Measurements from ENCODE around the gene TREML1.

The TREML1 gene

GRCh38 chr6:41176189-41176588 lies 22.0 kb upstream of the TREML1 start:
- H3K9me3 ChIP-seq (replicated peaks; ENCODE audit: low read length): no peaks in the 10 kb centered on the region
- H3K4me2 ChIP-seq (ENCODE audit: low read length): no peak overlapping the region
- peaks cover 16% of the 10 kb centered on the region for H3K27me3 ChIP-seq (ENCODE audit: control insufficient read depth, insufficient read depth, low read length)
- H3K4me3 ChIP-seq (ENCODE audit: low read length): no peak overlapping the region
- no peaks in the 10 kb centered on the region for H3K36me3 ChIP-seq (ENCODE audit: insufficient read depth, low read length)
- H3K9ac ChIP-seq (ENCODE audit: low read depth, low read length): no peak overlapping the region
- H3K4me1 ChIP-seq (ENCODE audit: control insufficient read depth, insufficient read depth, low read length): no peaks in the 10 kb centered on the region

- H3K4me1 ChIP-seq (ENCODE audit: control insufficient read depth, insufficient read depth, low read length): no peaks in the 10 kb centered on the region
- H3K4me3 ChIP-seq (ENCODE audit: low read length): no peak overlapping the region
- no peaks in the 10 kb centered on the region for H3K36me3 ChIP-seq (ENCODE audit: insufficient read depth, low read length)
- H3K9me3 ChIP-seq (replicated peaks; ENCODE audit: low read length): no peaks in the 10 kb centered on the region
- H3K9ac ChIP-seq (ENCODE audit: low read depth, low read length): no peak overlapping the region
- H3K27me3 ChIP-seq (ENCODE audit: control insufficient read depth, insufficient read depth, low read length): peaks cover 16% of the 10 kb centered on the region
- H3K4me2 ChIP-seq (ENCODE audit: low read length): no peak overlapping the region
Observed at GRCh38 chr6:41175084-41175483, 20.9 kb upstream of the TREML1 start.

GRCh38 chr6:41174610-41175009 lies 20.5 kb upstream of the TREML1 start:
- Histone ChIP-seq H3K36me3 (ENCODE audit: insufficient read depth, low read length) (no peaks in the 10 kb centered on the region), H3K4me2 (ENCODE audit: low read length) (no peak overlapping the region), H3K9ac (ENCODE audit: low read depth, low read length) (no peak overlapping the region), H3K9me3 (replicated peaks; ENCODE audit: low read length) (no peaks in the 10 kb centered on the region), H3K4me1 (ENCODE audit: control insufficient read depth, insufficient read depth, low read length) (no peaks in the 10 kb centered on the region), H3K27me3 (ENCODE audit: control insufficient read depth, insufficient read depth, low read length) (peaks cover 16% of the 10 kb centered on the region), H3K4me3 (ENCODE audit: low read length) (no peak overlapping the region)

- Histone ChIP-seq H3K36me3 (ENCODE audit: insufficient read depth, low read length) (no peaks in the 10 kb centered on the region), H3K4me1 (ENCODE audit: control insufficient read depth, insufficient read depth, low read length) (no peaks in the 10 kb centered on the region), H3K4me2 (ENCODE audit: low read length) (no peak overlapping the region), H3K4me3 (ENCODE audit: low read length) (no peak overlapping the region), H3K27me3 (ENCODE audit: control insufficient read depth, insufficient read depth, low read length) (peaks cover 8% of the 10 kb centered on the region), H3K9me3 (replicated peaks; ENCODE audit: low read length) (no peaks in the 10 kb centered on the region), H3K9ac (ENCODE audit: low read depth, low read length) (no peak overlapping the region)
Observed at GRCh38 chr6:41171908-41172307, 17.8 kb upstream of the TREML1 start.

GRCh38 chr6:41170547-41171160 lies 16.5 kb upstream of the TREML1 start:
- Histone ChIP-seq H3K9me3 (replicated peaks; ENCODE audit: low read length) (no peaks in the 10 kb centered on the region), H3K4me3 (ENCODE audit: low read length) (no peak overlapping the region), H3K9ac (ENCODE audit: low read depth, low read length) (no peak overlapping the region), H3K4me1 (ENCODE audit: control insufficient read depth, insufficient read depth, low read length) (no peaks in the 10 kb centered on the region), H3K36me3 (ENCODE audit: insufficient read depth, low read length) (no peaks in the 10 kb centered on the region), H3K27me3 (ENCODE audit: control insufficient read depth, insufficient read depth, low read length) (no peaks in the 10 kb centered on the region), H3K4me2 (ENCODE audit: low read length) (no peak overlapping the region)

GRCh38 chr6:41167173-41167963 lies 13.2 kb upstream of the TREML1 start:
- H3K4me2 ChIP-seq (ENCODE audit: low read length): no peak overlapping the region
- no peaks in the 10 kb centered on the region for H3K4me1 ChIP-seq (ENCODE audit: control insufficient read depth, insufficient read depth, low read length)
- no peaks in the 10 kb centered on the region for H3K9me3 ChIP-seq (replicated peaks; ENCODE audit: low read length)
- no peak overlapping the region for H3K9ac ChIP-seq (ENCODE audit: low read depth, low read length)
- H3K36me3 ChIP-seq (ENCODE audit: insufficient read depth, low read length): no peaks in the 10 kb centered on the region
- H3K27me3 ChIP-seq (ENCODE audit: control insufficient read depth, insufficient read depth, low read length): no peaks in the 10 kb centered on the region
- H3K4me3 ChIP-seq (ENCODE audit: low read length): no peak overlapping the region

- Histone ChIP-seq H3K4me2 (ENCODE audit: low read length) (no peak overlapping the region), H3K36me3 (ENCODE audit: insufficient read depth, low read length) (no peaks in the 10 kb centered on the region), H3K27me3 (ENCODE audit: control insufficient read depth, insufficient read depth, low read length) (no peaks in the 10 kb centered on the region), H3K9ac (ENCODE audit: low read depth, low read length) (no peak overlapping the region), H3K4me3 (ENCODE audit: low read length) (no peak overlapping the region), H3K4me1 (ENCODE audit: control insufficient read depth, insufficient read depth, low read length) (no peaks in the 10 kb centered on the region), H3K9me3 (replicated peaks; ENCODE audit: low read length) (no peaks in the 10 kb centered on the region)
Observed at GRCh38 chr6:41164551-41165120, 10.5 kb upstream of the TREML1 start.

GRCh38 chr6:41163419-41163717 lies 9.2 kb upstream of the TREML1 start:
- H3K9ac ChIP-seq (ENCODE audit: low read depth, low read length): no peak overlapping the region
- no peaks in the 10 kb centered on the region for H3K36me3 ChIP-seq (ENCODE audit: insufficient read depth, low read length)
- no peaks in the 10 kb centered on the region for H3K4me1 ChIP-seq (ENCODE audit: control insufficient read depth, insufficient read depth, low read length)
- H3K9me3 ChIP-seq (replicated peaks; ENCODE audit: low read length): no peaks in the 10 kb centered on the region
- no peak overlapping the region for H3K4me3 ChIP-seq (ENCODE audit: low read length)
- H3K4me2 ChIP-seq (ENCODE audit: low read length): no peak overlapping the region
- H3K27me3 ChIP-seq (ENCODE audit: control insufficient read depth, insufficient read depth, low read length): peaks cover 3% of the 10 kb centered on the region

GRCh38 chr6:41162687-41163418 lies 8.7 kb upstream of the TREML1 start, which contains the start of gene TREM2:
Gene TREM2 (minus strand): TSS chr6:41163116. CDS start chr6:41163082, 34 bp downstream.
- Histone ChIP-seq H3K4me3 (ENCODE audit: low read length) (no peak within 1 kb of the TSS), H3K27me3 (ENCODE audit: control insufficient read depth, insufficient read depth, low read length) (peaks cover 3% of the 10 kb centered on the region), H3K36me3 (ENCODE audit: insufficient read depth, low read length) (no peaks in the 10 kb centered on the region), H3K4me2 (ENCODE audit: low read length) (no peak within 1 kb of the TSS), H3K9me3 (replicated peaks; ENCODE audit: low read length) (no peaks in the 10 kb centered on the region), H3K9ac (ENCODE audit: low read depth, low read length) (no peak within 1 kb of the TSS), H3K4me1 (ENCODE audit: control insufficient read depth, insufficient read depth, low read length) (no peaks in the 10 kb centered on the region)

- Histone ChIP-seq H3K9me3 (replicated peaks; ENCODE audit: low read length) (no peaks in the 10 kb centered on the region), H3K9ac (ENCODE audit: low read depth, low read length) (no peak overlapping the region), H3K36me3 (ENCODE audit: insufficient read depth, low read length) (no peaks in the 10 kb centered on the region), H3K27me3 (ENCODE audit: control insufficient read depth, insufficient read depth, low read length) (peaks cover 3% of the 10 kb centered on the region), H3K4me1 (ENCODE audit: control insufficient read depth, insufficient read depth, low read length) (no peaks in the 10 kb centered on the region), H3K4me3 (ENCODE audit: low read length) (no peak overlapping the region), H3K4me2 (ENCODE audit: low read length) (no peak overlapping the region)
Observed at GRCh38 chr6:41161851-41162552, 7.9 kb upstream of the TREML1 start.

GRCh38 chr6:41161380-41161779 lies 7.2 kb upstream of the TREML1 start:
- no peak overlapping the region for H3K4me3 ChIP-seq (ENCODE audit: low read length)
- peaks cover 3% of the 10 kb centered on the region for H3K27me3 ChIP-seq (ENCODE audit: control insufficient read depth, insufficient read depth, low read length)
- no peak overlapping the region for H3K4me2 ChIP-seq (ENCODE audit: low read length)
- H3K9ac ChIP-seq (ENCODE audit: low read depth, low read length): no peak overlapping the region
- no peaks in the 10 kb centered on the region for H3K36me3 ChIP-seq (ENCODE audit: insufficient read depth, low read length)
- no peaks in the 10 kb centered on the region for H3K4me1 ChIP-seq (ENCODE audit: control insufficient read depth, insufficient read depth, low read length)
- H3K9me3 ChIP-seq (replicated peaks; ENCODE audit: low read length): no peaks in the 10 kb centered on the region

Measured in skeletal muscle satellite cell (primary cell).